Eye (tissue), 1 donor: ENCODE data around the gene ADARB2.
A peak's percentile ranks its signal among the peaks of the same experiment; 100 is the strongest.

Experiments used
- DNase-seq: peaks from one replicate; pipeline ENCODE4 v3.0.0-alpha.2; 2015

ADARB2 gene

GRCh38 chr10:1581189-1581588 is 156.1 kb downstream of the ADARB2 start:
- DNase-seq, result no peak

- DNase-seq, result no peak
Measured at GRCh38 chr10:1579671-1580070, 157.7 kb downstream of the ADARB2 start.

GRCh38 chr10:1579141-1579491 is 158.2 kb downstream of the ADARB2 start:
- DNase-seq, result no peak

- no peak for DNase-seq
Measured at GRCh38 chr10:1578392-1579140, 158.8 kb downstream of the ADARB2 start.

GRCh38 chr10:1577945-1578344 is 159.4 kb downstream of the ADARB2 start:
- DNase-seq, result no peak

- no peak for DNase-seq
Measured at GRCh38 chr10:1577373-1577770, 160.0 kb downstream of the ADARB2 start.

GRCh38 chr10:1576467-1577372 is 160.6 kb downstream of the ADARB2 start:
- DNase-seq, result no peak

GRCh38 chr10:1575481-1576244 is 161.7 kb downstream of the ADARB2 start:
- no peak for DNase-seq

GRCh38 chr10:1574719-1575118 is 162.6 kb downstream of the ADARB2 start:
- no peak for DNase-seq

GRCh38 chr10:1573981-1574380 is 163.3 kb downstream of the ADARB2 start:
- no peak for DNase-seq

- no peak for DNase-seq
Measured at GRCh38 chr10:1573334-1573969, 163.9 kb downstream of the ADARB2 start.

- peak; percentile 29 for DNase-seq
Measured at GRCh38 chr10:1572519-1573333, 164.6 kb downstream of the ADARB2 start.

GRCh38 chr10:1571587-1572237 is 165.6 kb downstream of the ADARB2 start:
- DNase-seq, result peak; percentile 46

- no peak for DNase-seq
Measured at GRCh38 chr10:1570416-1571051, 166.8 kb downstream of the ADARB2 start.

GRCh38 chr10:1569208-1569607 is 168.1 kb downstream of the ADARB2 start:
- no peak for DNase-seq

GRCh38 chr10:1567742-1568495 is 169.4 kb downstream of the ADARB2 start:
- no peak for DNase-seq

- DNase-seq, result no peak
Measured at GRCh38 chr10:1567152-1567551, 170.2 kb downstream of the ADARB2 start.

- DNase-seq, result no peak
Measured at GRCh38 chr10:1564791-1565190, 172.5 kb downstream of the ADARB2 start.

- DNase-seq, result no peak
Measured at GRCh38 chr10:1563028-1563427, 174.3 kb downstream of the ADARB2 start.

- no peak for DNase-seq
Measured at GRCh38 chr10:1561731-1562337, 175.5 kb downstream of the ADARB2 start.
